Measurements from ENCODE around the gene CD84.

Gene CD84

GRCh38 chr1:160575112-160575664 lies 4.1 kb downstream of the CD84 start:
- Histone ChIP-seq H3K27ac (ENCODE audit: low read depth, low read length) (no peak overlapping the region), H2AFZ (ENCODE audit: insufficient read depth, low read length, poor library complexity) (no peak overlapping the region), H2AK5ac (ENCODE audit: low read length) (no peak overlapping the region), H2BK120ac (ENCODE audit: insufficient read depth, low read length, poor library complexity) (no peak overlapping the region), H3K79me1 (ENCODE audit: low read length) (no peaks in the 10 kb centered on the region), H3K27me3 (ENCODE audit: insufficient read depth, low read length) (no peaks in the 10 kb centered on the region), H3K9ac (ENCODE audit: low read length) (no peak overlapping the region), H3K36me3 (ENCODE audit: control insufficient read depth in 1 of 2, insufficient read depth in 2 of 2, low read length in 2 of 2) (no peaks in the 10 kb centered on the region), H3K79me2 (ENCODE audit: control insufficient read depth, insufficient read depth, low read length, poor library complexity) (no peaks in the 10 kb centered on the region), H3K9me3 (ENCODE audit: insufficient read depth, low read depth, low read length) (no peaks in the 10 kb centered on the region), H4K12ac (ENCODE audit: low read depth, low read length) (no peak overlapping the region), H3K23ac (ENCODE audit: low read length) (no peak overlapping the region), H3K4me1 (ENCODE audit: control insufficient read depth in 1 of 2, insufficient read depth in 2 of 2, low read length in 2 of 2) (no peaks in the 10 kb centered on the region), H3K4me3 (ENCODE audit: low read depth, low read length) (no peak overlapping the region), H3K14ac (ENCODE audit: low read length) (no peak overlapping the region), H3K4ac (ENCODE audit: low read depth, low read length) (no peak overlapping the region), H4K91ac (ENCODE audit: low read depth, low read length) (no peak overlapping the region), H3K4me2 (ENCODE audit: low read length) (no peak overlapping the region), H3K18ac (ENCODE audit: low read length) (no peak overlapping the region), H2BK5ac (ENCODE audit: low read depth, low read length, poor library complexity) (no peak overlapping the region), H4K8ac (ENCODE audit: low read depth, low read length) (no peak overlapping the region), H2BK12ac (ENCODE audit: low read length) (no peak overlapping the region)
- WGBS (ENCODE audit: extremely low coverage, insufficient coverage, insufficient read length) = no CpG with 5 or more reads among the region's 5 CpGs
- peak; percentile 7 to 24 for DNase-seq

- Histone ChIP-seq H3K79me1 (ENCODE audit: low read length) (no peaks in the 10 kb centered on the region), H2BK5ac (ENCODE audit: low read depth, low read length, poor library complexity) (no peak overlapping the region), H3K9me3 (ENCODE audit: insufficient read depth, low read depth, low read length) (no peaks in the 10 kb centered on the region), H4K91ac (ENCODE audit: low read depth, low read length) (no peak overlapping the region), H4K8ac (ENCODE audit: low read depth, low read length) (no peak overlapping the region), H3K4me3 (ENCODE audit: low read depth, low read length) (no peak overlapping the region), H3K4ac (ENCODE audit: low read depth, low read length) (no peak overlapping the region), H3K23ac (ENCODE audit: low read length) (no peak overlapping the region), H3K27me3 (ENCODE audit: insufficient read depth, low read length) (no peaks in the 10 kb centered on the region), H2AFZ (ENCODE audit: insufficient read depth, low read length, poor library complexity) (no peak overlapping the region), H3K36me3 (ENCODE audit: control insufficient read depth in 1 of 2, insufficient read depth in 2 of 2, low read length in 2 of 2) (no peaks in the 10 kb centered on the region), H4K12ac (ENCODE audit: low read depth, low read length) (no peak overlapping the region), H3K14ac (ENCODE audit: low read length) (no peak overlapping the region), H3K4me1 (ENCODE audit: control insufficient read depth in 1 of 2, insufficient read depth in 2 of 2, low read length in 2 of 2) (no peaks in the 10 kb centered on the region), H3K79me2 (ENCODE audit: control insufficient read depth, insufficient read depth, low read length, poor library complexity) (no peaks in the 10 kb centered on the region), H2BK12ac (ENCODE audit: low read length) (no peak overlapping the region), H2BK120ac (ENCODE audit: insufficient read depth, low read length, poor library complexity) (no peak overlapping the region), H3K4me2 (ENCODE audit: low read length) (no peak overlapping the region), H3K9ac (ENCODE audit: low read length) (no peak overlapping the region), H3K18ac (ENCODE audit: low read length) (no peak overlapping the region), H2AK5ac (ENCODE audit: low read length) (no peak overlapping the region), H3K27ac (ENCODE audit: low read depth, low read length) (no peak overlapping the region)
- no CpG with 5 or more reads among the region's 3 CpGs for WGBS (ENCODE audit: extremely low coverage, insufficient coverage, insufficient read length)
- DNase-seq = no peak
These were observed 8.5 kb downstream of the CD84 start for GRCh38 chr1:160570840-160571239.

GRCh38 chr1:160569806-160570205 lies 9.5 kb downstream of the CD84 start:
- no peak for DNase-seq
- no peak overlapping the region for H3K23ac ChIP-seq (ENCODE audit: low read length)
- no peak overlapping the region for H3K4ac ChIP-seq (ENCODE audit: low read depth, low read length)
- no peak overlapping the region for H3K18ac ChIP-seq (ENCODE audit: low read length)
- H2AFZ ChIP-seq (ENCODE audit: insufficient read depth, low read length, poor library complexity) = no peak overlapping the region
- H3K4me2 ChIP-seq (ENCODE audit: low read length) = no peak overlapping the region
- H2AK5ac ChIP-seq (ENCODE audit: low read length) = no peak overlapping the region
- H3K79me1 ChIP-seq (ENCODE audit: low read length) = no peaks in the 10 kb centered on the region
- H3K9me3 ChIP-seq (ENCODE audit: insufficient read depth, low read depth, low read length) = no peaks in the 10 kb centered on the region
- H4K8ac ChIP-seq (ENCODE audit: low read depth, low read length) = no peak overlapping the region
- no peak overlapping the region for H4K12ac ChIP-seq (ENCODE audit: low read depth, low read length)
- H3K14ac ChIP-seq (ENCODE audit: low read length) = no peak overlapping the region
- no peak overlapping the region for H2BK5ac ChIP-seq (ENCODE audit: low read depth, low read length, poor library complexity)
- H3K27me3 ChIP-seq (ENCODE audit: insufficient read depth, low read length) = no peaks in the 10 kb centered on the region
- H3K9ac ChIP-seq (ENCODE audit: low read length) = no peak overlapping the region
- no peak overlapping the region for H2BK120ac ChIP-seq (ENCODE audit: insufficient read depth, low read length, poor library complexity)
- no peaks in the 10 kb centered on the region for H3K36me3 ChIP-seq (ENCODE audit: control insufficient read depth in 1 of 2, insufficient read depth in 2 of 2, low read length in 2 of 2)
- H3K79me2 ChIP-seq (ENCODE audit: control insufficient read depth, insufficient read depth, low read length, poor library complexity) = no peaks in the 10 kb centered on the region
- no peak overlapping the region for H4K91ac ChIP-seq (ENCODE audit: low read depth, low read length)
- H3K27ac ChIP-seq (ENCODE audit: low read depth, low read length) = no peak overlapping the region
- H3K4me3 ChIP-seq (ENCODE audit: low read depth, low read length) = no peak overlapping the region
- H2BK12ac ChIP-seq (ENCODE audit: low read length) = no peak overlapping the region
- no peaks in the 10 kb centered on the region for H3K4me1 ChIP-seq (ENCODE audit: control insufficient read depth in 1 of 2, insufficient read depth in 2 of 2, low read length in 2 of 2)
- 100% methylated on average over 1 of the region's 2 CpGs for WGBS (ENCODE audit: extremely low coverage, insufficient coverage, insufficient read length)

- Histone ChIP-seq H4K91ac (ENCODE audit: low read depth, low read length) (no peak overlapping the region), H3K9me3 (ENCODE audit: insufficient read depth, low read depth, low read length) (no peaks in the 10 kb centered on the region)
- no CpG with 5 or more reads among the region's 8 CpGs for WGBS (ENCODE audit: extremely low coverage, insufficient coverage, insufficient read length)
These were observed 11.2 kb downstream of the CD84 start for GRCh38 chr1:160567858-160568682.

More at GRCh38 chr1:160567858-160568682, 11.2 kb downstream of the CD84 start:
- Histone ChIP-seq H2BK5ac (ENCODE audit: low read depth, low read length, poor library complexity) (no peak overlapping the region), H3K14ac (ENCODE audit: low read length) (no peak overlapping the region), H3K27ac (ENCODE audit: low read depth, low read length) (no peak overlapping the region), H3K4me1 (ENCODE audit: control insufficient read depth in 1 of 2, insufficient read depth in 2 of 2, low read length in 2 of 2) (no peaks in the 10 kb centered on the region), H2BK120ac (ENCODE audit: insufficient read depth, low read length, poor library complexity) (no peak overlapping the region), H3K27me3 (ENCODE audit: insufficient read depth, low read length) (no peaks in the 10 kb centered on the region), H3K79me2 (ENCODE audit: control insufficient read depth, insufficient read depth, low read length, poor library complexity) (no peaks in the 10 kb centered on the region), H3K23ac (ENCODE audit: low read length) (no peak overlapping the region), H3K4me2 (ENCODE audit: low read length) (no peak overlapping the region), H2BK12ac (ENCODE audit: low read length) (no peak overlapping the region), H2AK5ac (ENCODE audit: low read length) (no peak overlapping the region), H4K12ac (ENCODE audit: low read depth, low read length) (no peak overlapping the region), H4K8ac (ENCODE audit: low read depth, low read length) (no peak overlapping the region), H2AFZ (ENCODE audit: insufficient read depth, low read length, poor library complexity) (no peak overlapping the region), H3K4ac (ENCODE audit: low read depth, low read length) (no peak overlapping the region), H3K18ac (ENCODE audit: low read length) (no peak overlapping the region), H3K79me1 (ENCODE audit: low read length) (no peaks in the 10 kb centered on the region), H3K36me3 (ENCODE audit: control insufficient read depth in 1 of 2, insufficient read depth in 2 of 2, low read length in 2 of 2) (no peaks in the 10 kb centered on the region), H3K4me3 (ENCODE audit: low read depth, low read length) (no peak overlapping the region), H3K9ac (ENCODE audit: low read length) (no peak overlapping the region)
- no peak for DNase-seq

All from trophoblast cell (in vitro differentiated cells and primary cell).